NCI-H187 treated with DMSO at 0.1 percent for 48 hours (cell line): ENCODE data around the gene AXIN1.
"Not testable (repeated sequence)": the region's sequence is repeated elsewhere in the genome, so short reads cannot be mapped to it uniquely, and the experiment has no call there.

Experiments used
- DNase-seq: peaks from one replicate; lab custom pipeline; 2025; lab: John Stamatoyannopoulos, UW

AXIN1 gene

GRCh38 chr16:370443-370842 lies 17.9 kb upstream of the AXIN1 start, which contains the start of gene MRPL28:
TSS of gene MRPL28 (minus strand) at chr16:370538. CDS start at chr16:370218, 320 bp downstream.
- DNase-seq, result peak; percentile 95

DNA sequence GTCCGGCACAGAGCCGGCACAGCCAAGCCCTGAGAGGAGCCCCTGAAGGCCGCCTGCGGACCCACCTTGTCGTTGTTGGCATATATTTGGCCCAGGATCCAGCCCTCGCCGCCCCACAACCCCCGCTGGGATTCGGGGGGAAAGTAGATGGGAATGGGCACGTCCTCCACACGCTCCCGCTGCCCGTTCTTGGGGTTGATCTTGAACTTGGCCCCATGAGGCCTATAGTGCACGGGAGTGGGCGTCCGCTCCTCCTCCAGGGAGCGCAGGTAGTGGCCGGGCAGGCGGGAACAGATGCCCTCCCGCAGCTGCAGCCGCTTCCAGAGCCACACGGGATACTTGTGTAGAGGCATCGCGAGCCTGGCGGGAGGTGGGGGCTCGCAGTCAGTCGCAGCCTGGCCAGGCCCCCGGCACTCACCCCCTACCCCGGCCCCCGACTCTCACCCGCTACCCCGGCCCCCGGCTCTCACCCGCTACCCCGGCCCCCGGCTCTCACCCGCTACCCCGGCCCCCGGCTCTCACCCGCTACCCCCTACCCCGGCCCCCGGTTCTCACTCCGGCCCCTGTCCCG lies 17.4 kb upstream of the AXIN1 start:
- no peak for DNase-seq

DNA sequence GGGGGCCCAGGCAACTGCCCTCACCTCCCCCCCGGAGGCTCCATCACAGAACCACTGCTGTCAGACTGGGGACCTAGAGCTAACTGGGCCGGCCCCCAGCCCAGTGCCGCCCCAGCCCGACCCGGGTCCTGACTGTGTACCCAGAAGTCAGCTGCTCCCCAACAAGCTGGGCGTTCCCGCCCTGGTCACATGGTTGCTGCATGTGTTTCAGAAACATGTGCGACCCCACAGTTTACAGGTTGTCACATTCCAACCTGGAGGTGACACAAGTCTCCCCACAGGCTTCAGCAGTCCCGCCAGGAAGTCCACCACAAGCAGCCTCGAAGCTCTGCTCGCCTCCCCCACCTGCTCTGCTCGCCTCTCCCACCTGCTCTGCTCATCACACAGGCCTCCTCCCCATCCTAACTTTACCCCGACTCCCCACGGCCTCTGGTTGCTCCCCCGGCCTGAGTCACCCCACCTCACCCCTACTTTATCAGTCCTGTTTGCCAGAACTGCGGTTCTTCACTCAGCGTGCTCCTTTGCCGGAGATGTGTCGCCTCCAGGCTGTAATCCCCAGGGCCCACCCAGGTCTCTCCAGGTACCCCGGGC lies 16.8 kb upstream of the AXIN1 start:
- no peak for DNase-seq

GRCh38 chr16:368388-369158 lies 16.1 kb upstream of the AXIN1 start:
- DNase-seq, result no peak

DNA sequence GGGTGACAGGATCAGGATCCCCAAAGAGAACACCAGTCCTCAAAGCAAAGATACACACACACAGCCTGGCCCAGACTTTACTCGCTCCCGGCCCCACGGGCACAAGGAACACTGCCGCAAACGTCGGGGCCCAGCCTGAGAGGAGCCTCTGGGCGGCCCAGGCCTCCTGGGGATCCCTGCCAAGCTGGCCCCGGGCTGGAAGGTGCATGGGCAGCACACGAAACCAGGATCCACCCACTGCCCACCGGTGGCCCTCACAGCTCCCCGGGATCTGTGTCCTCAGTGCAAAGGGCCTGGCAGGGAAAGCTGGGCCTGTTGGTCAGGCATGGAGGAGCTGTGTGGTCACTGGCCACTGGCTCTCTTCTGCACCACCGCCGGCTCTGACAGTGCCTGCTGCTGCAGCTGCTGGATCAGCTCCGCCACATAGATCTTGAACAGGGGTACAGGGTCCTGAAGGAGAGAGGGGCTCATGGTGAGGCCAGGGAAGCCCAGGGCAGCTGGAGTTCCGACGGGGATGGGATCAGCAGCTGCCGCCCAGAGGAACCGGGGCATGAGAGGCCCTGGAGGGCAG lies 14.9 kb upstream of the AXIN1 start:
- DNase-seq, result no peak

- no peak for DNase-seq
These were observed 14.0 kb upstream of the AXIN1 start for GRCh38 chr16:366476-366875.

DNA sequence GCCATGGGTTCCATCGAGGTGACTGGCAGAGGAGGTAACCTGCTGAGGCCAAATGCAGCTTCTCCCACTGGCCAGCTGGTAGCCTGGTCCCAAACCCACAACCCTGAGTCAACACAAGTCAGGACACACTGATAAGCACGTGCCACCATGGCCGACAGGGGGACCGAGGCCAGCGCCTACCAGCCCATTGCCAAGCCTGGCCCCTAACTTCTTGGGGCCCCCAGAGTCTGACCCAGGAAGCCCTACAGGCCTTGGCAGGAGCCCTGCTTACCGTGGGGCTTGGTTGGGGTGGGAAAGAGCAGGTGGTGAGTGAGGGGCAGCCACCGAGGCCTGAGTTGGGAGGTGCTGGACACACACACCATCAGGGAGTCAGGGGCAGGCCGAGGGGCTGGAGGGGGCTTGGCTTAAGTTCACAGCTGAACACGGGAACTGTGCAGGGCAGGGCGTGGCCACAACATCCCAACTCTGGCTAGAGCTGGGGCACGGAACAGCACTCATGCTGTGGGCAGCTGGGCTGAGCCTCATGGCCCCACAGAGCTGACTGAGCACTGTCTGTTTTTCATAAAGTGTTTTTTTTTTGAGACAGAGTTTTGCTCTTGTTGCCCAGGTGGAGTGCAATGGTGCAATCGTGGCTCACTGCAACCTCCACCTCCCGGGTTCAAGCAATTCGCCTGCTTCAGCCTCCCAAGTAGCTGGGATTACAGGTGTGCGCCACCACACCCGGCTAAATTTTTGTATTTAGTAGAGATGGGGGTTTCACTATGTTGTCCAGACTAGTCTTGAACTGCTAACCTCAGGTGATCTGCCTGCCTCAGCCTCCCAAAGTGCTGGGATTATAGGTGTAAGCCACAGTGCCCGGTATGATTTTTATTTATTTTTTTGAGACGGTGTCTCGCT lies 12.3 kb upstream of the AXIN1 start:
- no peak for DNase-seq

GRCh38 chr16:363766-364490 lies 11.4 kb upstream of the AXIN1 start:
- DNase-seq, result no peak

DNA sequence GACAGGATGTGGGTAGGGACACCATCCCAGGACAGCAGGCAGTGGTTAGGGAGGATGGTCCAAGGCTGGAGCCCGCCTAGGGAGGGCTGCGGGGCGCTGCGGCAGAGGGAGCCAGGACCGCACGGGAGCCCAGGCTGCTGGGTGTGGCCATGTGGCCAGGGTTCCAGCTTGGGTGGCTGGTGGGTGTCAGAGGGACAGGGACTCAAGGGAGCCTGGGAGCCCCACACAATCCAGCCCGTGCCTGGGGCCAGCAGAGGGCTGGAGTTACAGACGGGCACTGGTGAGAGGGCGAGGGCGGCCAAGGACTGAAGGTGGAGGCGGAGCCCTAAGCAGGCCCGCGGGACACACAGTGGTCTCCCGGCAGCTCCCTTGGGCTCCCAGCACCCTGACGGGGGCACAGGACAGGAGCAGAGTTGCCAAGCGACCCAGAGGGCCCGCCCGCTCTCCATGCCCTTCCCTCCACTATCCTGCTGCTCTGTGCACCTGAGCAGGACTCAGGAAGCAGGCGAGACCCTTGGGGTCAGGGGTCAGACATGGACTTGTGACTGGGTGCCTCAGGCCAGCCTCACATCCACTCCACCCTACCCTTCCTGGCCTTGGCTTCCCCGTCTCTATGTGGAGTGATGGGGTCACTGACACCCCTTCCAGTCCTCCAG lies 10.7 kb upstream of the AXIN1 start:
- no peak for DNase-seq

DNA sequence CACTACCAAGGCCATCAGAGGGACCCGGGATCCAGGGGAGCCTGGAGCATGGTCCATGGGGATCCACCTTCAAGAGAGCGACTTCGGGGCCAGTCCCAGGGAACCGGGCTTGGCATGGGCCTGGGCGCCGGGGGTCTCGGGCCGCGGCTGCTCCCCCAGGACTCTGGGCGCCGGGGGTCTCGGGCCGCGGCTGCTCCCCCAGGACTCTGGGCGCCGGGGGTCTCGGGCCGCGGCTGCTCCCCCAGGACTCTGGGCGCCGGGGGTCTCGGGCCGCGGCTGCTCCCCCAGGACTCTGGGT lies 10.1 kb upstream of the AXIN1 start:
- DNase-seq, result not testable (repeated sequence)

GRCh38 chr16:361872-362701 lies 9.6 kb upstream of the AXIN1 start:
- DNase-seq, result peak; percentile 19

DNA sequence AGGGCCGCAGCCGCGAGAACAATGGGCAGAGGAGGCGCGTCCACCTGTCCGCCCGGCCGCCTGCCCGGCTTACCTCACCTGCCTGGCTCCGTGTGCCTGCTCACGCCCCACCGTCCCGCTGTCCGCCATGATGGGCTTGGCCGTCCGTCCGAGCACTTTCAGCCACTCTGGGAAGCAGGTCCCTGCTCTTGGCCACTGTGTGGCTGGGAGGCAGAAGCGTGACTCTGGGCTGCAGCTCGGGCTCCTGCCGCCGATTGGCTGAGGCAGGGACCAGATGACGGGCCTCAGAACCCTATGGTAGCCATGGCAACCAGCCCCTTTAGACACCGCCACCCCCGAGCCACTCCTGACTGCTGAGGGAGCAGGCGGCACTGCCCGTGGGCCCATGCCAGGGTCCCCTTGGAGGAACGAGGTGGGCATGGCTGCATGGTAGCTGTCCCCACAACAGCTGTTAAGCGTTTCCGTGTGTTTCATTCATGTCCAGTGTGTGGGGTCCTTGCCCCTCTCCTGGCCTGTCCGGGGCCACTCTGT lies 8.9 kb upstream of the AXIN1 start:
- DNase-seq, result no peak

- DNase-seq, result no peak
These were observed 8.3 kb upstream of the AXIN1 start for GRCh38 chr16:360698-361336.

- no peak for DNase-seq
These were observed 7.6 kb upstream of the AXIN1 start for GRCh38 chr16:359871-360697.

GRCh38 chr16:359067-359763 lies 6.7 kb upstream of the AXIN1 start:
- no peak for DNase-seq

DNA sequence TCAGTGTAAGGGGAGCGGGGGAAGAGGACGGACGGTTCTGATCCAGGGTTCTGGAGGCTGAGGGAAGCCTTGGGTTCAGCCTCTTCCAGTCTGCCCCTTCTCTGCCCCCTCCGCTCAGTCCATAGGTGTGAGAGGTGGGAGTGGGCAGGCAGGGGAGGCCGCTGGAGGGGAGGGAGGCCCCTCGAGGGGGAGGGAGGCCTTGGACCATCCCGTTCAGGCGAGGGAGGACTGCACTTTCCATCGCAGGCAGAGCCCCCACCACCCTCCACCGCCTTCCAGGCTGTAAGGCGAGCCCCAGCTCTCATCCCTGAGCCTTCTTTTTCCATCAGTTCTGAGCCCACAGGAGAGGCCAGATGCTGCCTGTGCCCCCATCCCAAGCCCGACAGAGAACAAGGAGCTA lies 4.2 kb upstream of the AXIN1 start:
- no peak for DNase-seq

DNA sequence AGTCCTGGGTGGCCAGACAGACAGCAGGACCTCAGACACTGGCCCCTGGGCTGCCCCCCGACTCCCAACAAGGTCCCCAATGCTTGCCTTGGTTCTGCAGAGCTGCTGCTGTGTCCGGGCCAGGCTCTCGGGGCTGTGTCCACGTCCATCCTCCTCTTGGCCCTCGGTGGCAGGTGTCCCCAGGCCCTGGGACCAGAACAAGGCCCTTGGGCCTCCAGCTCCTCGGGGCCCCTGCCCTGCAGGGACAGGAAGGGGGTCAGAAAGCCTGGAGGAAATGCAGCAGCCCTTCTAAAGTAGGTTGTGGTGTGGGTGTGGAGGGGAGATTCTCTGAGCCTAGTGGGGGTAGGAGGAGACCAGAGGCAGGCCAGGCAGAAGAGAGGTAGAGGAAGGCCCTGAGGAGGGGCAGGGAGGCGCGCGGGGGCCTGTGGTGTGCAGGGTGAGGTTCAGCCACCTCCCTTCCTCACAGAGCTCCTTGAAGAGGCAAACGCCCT lies 2.5 kb upstream of the AXIN1 start:
- no peak for DNase-seq
